ENCODE measurements around the gene PON2. TPM values are rescaled to one million over a fixed set of nuclear protein-coding genes. Genes with fewer than 3 reads are reported as not detected.

PON2 gene
- total RNA-seq, 1 experiment from 2014 or later: 142 TPM

DNA sequence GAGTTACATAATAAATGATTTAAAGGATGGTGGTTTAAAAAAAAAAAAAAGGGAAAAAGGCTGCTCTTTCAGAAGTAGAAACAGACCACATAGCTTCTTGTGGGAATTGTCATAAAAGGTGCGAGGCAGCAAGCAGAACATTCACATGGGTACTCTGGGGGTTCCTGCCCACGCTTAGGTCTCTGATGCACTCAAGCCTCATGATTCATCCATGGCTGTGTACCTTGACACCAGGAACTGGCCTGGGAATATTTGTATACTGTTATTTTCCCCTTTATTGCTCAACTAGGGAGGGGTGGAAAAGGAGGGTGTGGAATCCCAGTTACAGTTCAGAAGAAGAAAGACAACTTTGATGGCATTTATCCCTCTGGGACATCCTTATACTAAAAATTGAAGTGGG is 4.0 kb downstream of the PON2 start:
- Histone ChIP-seq H3K27me3 (no peaks in the 10 kb centered on the region), H3K4me3 (no peak overlapping the region), H3K36me3 (peaks cover 25% of the 10 kb centered on the region), H3K9me3 (replicated peaks) (peaks cover 4% of the 10 kb centered on the region; the same call in 1 of the 2 replicates), H3K4me1 (peaks cover 3% of the 10 kb centered on the region), H3K27ac (no peak overlapping the region)
- no peak for DNase-seq

DNA sequence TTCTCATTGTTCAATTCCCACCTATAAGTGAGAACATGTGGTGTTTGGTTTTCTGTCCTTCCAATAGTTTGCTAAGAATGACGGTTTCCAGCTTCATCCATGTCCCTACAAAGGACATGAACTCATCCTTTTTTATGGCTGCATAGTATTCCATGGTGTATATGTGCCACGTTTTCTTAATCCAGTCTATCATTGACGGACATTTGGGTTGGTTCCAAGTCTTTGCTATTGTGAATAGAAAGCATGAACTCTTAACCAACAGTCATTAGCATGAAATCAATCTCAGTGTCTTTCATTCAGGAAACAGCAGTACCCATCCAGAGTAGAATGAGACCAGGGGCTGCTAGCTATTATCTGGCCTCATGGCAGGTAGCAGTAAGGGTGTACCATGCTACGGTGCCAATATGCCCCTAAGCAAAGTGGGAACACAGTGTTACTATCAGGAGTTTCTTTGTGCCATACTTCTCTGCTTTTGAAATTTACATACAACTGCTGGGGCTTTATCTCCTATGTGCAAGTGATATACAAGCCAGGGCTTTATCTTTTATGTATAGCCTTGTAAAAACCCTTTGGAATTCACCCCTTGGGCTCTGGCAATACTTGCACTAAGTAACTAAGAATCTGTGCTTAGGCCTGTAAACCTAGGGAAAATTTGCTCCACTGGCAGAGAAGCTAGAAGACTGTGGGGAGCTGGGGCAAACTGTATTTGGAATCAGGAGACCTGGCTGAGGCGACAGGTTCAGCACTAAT is 5.4 kb downstream of the PON2 start:
- no peak for DNase-seq
- Histone ChIP-seq H3K27me3 (no peaks in the 10 kb centered on the region), H3K27ac (no peak overlapping the region)

DNA sequence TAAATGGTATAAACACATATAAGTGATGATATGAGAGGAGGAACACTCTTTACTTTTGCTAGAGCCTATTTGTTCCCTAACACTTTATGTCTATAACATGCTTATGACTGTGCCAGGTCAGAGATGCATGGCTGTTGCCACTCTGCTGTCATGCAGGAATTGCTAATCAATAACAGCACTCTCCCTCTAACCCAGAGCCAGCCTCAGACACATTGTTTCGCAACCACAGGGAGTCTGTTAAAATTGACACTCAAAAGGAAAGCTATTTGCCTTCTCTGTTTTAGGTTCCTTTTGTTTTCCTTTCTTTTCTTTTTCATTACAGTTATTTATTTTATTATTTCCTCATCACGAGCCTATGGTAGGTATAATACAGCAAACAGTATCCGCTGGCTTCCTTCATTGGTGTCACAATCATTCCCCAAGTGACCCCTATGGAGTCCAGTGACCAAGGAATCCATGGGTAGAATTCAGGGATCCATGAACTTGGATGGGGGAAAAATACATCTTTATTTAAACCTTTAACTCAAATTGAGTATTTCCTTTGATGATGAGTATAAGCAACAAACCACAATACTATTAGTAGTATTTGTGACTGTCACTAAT is 6.8 kb downstream of the PON2 start:
- no peak overlapping the region for H3K4me3 ChIP-seq
- DNase-seq: no peak
- H3K36me3 ChIP-seq: peaks cover 36% of the 10 kb centered on the region
- H3K9me3 ChIP-seq (replicated peaks): peaks cover 4% of the 10 kb centered on the region; the same call in 1 of the 2 replicates
- H3K27me3 ChIP-seq: no peaks in the 10 kb centered on the region
- no peaks in the 10 kb centered on the region for H3K4me1 ChIP-seq
- H3K27ac ChIP-seq: no peak overlapping the region

More for the DNA sequence above, 5.4 kb downstream of the PON2 start:
- Histone ChIP-seq H3K36me3 (peaks cover 26% of the 10 kb centered on the region), H3K4me3 (no peak overlapping the region), H3K9me3 (replicated peaks) (peaks cover 4% of the 10 kb centered on the region; the same call in 1 of the 2 replicates), H3K4me1 (no peaks in the 10 kb centered on the region)

DNA sequence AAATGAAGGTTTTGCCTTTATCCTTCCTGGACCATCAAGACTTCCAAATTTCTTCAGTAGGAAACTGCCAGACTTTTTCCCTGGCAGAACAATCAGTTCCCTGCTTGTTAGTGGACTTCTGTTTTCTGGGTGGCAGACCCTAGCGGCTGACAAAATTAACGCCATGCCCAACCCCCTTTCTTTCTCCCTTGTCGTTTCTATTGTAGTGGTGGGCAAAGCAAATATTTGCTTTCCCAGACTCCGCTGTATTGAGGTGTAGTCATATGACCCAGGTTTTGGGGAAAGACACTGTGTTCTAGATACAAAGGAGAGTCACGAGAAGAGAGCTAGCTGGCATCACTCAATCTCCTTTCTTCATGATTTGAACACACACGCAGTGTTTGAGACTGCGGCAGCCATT is 7.7 kb downstream of the PON2 start:
- peaks cover 40% of the 10 kb centered on the region for H3K36me3 ChIP-seq
- DNase-seq: no peak
- H3K27me3 ChIP-seq: no peaks in the 10 kb centered on the region
- no peaks in the 10 kb centered on the region for H3K4me1 ChIP-seq
- no peak overlapping the region for H3K27ac ChIP-seq
- H3K4me3 ChIP-seq: no peak overlapping the region
- peaks cover 4% of the 10 kb centered on the region; the same call in 1 of the 2 replicates for H3K9me3 ChIP-seq (replicated peaks)

DNA sequence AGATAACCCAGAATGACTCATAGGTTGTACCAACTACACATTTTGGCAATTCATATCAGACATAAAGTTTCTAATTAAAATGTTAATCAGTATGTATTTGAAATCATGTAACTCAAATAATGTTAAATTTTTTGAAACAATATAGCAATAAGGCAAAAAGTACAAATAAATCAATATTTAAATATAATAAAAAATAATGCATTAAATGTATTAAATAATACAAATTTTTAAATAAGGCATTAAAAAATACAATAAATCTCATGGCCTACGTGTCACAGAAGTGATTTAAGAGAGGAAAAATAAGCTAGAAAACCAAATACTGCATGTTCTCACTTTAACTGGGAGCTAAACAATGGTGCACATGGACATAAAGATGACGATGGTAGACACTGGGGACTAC is 9.1 kb downstream of the PON2 start:
- H3K9me3 ChIP-seq (replicated peaks): peaks cover 4% of the 10 kb centered on the region; the same call in 1 of the 2 replicates
- H3K4me1 ChIP-seq: no peaks in the 10 kb centered on the region
- H3K36me3 ChIP-seq: peaks cover 52% of the 10 kb centered on the region
- DNase-seq: no peak
- no peaks in the 10 kb centered on the region for H3K27me3 ChIP-seq
- H3K27ac ChIP-seq: no peak overlapping the region
- H3K4me3 ChIP-seq: no peak overlapping the region

DNA sequence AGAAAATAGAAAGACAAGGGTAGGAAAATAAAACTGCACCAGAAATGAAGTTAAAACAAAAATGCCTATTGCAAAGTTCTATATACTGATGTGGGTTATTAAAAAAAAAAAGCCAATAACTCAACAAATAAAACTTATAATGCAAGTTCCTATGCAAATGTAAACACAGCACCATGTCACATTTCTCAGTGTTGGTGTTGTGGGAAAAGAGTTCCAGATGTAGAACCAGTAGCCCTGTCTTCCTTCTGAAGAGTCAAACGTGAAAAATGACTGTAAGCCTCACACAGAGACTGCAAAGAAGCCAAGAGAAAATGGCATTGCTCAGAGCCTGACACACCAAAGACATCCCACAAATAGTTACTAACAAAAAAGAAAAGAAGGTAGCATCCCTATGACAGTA is 10.1 kb downstream of the PON2 start:
- no peak for DNase-seq
- H3K9me3 ChIP-seq (replicated peaks): peaks cover 4% of the 10 kb centered on the region; the same call in 1 of the 2 replicates
- no peak overlapping the region for H3K4me3 ChIP-seq
- peaks cover 58% of the 10 kb centered on the region for H3K36me3 ChIP-seq
- H3K4me1 ChIP-seq: no peaks in the 10 kb centered on the region
- H3K27ac ChIP-seq: no peak overlapping the region
- no peaks in the 10 kb centered on the region for H3K27me3 ChIP-seq

DNA sequence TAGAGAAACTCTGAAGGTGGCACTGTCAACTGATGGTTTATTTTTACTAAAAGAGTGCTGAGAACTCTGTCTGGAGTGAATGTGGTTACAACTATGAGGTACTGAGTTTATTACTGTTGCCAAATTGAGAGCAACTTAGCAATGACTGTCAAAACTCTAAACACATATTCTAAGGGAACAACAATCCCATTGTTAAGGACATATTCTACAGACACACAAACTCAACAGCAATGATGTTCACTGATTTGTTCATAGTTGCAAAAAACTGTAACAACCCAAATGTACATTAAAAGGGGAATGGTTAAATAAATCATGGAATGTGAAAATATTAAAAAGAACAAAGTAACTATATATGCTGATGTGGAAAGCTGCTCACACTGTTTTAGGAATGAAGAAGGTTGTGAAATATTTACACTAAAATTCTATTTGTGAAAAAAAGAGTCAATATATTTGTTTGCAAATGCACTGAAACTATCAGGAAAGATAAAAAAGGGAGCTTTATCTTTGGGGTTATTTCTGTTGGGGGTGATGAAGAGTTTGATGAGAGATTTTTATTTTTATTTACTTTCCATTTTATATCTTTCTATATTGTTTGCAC is 12.9 kb downstream of the PON2 start:
- Histone ChIP-seq H3K4me1 (no peaks in the 10 kb centered on the region), H3K27me3 (no peaks in the 10 kb centered on the region), H3K36me3 (peaks cover 49% of the 10 kb centered on the region), H3K4me3 (no peak overlapping the region), H3K9me3 (replicated peaks) (no peaks in the 10 kb centered on the region), H3K27ac (no peak overlapping the region)
- DNase-seq: no peak

DNA sequence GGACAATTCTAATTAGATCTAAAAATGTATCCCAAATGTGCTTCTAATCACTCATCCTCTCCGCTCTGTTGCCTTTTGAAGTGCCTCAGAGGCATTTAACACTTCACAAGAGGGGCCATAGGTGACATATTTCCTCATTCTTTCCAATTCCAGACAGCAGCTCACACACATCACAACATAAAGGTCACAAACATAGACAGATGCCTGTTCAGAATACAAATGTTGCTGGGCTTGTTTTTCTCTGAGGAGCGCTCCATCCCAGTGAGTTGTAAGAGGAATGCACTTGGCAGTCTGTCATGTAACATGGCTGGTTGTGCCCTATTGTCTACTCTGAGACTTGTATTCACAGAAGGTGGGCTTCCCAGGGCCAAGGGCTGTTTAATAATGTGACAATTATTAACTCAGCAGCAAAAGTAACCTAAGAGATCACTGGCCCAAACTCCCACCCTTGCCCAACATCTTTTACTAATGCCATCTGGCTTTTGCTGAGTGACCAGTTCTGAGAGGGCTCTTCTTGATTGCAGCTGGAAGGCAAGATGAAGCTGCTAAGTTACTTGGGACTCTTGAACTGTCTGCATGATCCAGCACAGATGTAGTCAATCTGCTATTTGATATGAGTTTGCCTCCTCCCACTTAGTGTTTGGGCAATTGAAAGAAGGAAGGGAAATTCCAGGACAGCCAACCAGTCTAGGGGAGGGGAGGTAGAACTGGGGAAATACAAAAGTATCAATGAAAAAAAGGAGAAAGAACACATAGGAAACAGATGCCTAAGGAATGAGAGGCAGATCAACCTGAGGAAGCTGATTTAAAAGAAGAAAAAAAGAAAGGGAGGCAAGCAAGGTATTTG is 13.6 kb downstream of the PON2 start:
- Histone ChIP-seq H3K4me3 (no peak overlapping the region), H3K27me3 (no peaks in the 10 kb centered on the region), H3K9me3 (replicated peaks) (no peaks in the 10 kb centered on the region), H3K4me1 (no peaks in the 10 kb centered on the region), H3K27ac (no peak overlapping the region), H3K36me3 (peaks cover 53% of the 10 kb centered on the region)
- no peak for DNase-seq

DNA sequence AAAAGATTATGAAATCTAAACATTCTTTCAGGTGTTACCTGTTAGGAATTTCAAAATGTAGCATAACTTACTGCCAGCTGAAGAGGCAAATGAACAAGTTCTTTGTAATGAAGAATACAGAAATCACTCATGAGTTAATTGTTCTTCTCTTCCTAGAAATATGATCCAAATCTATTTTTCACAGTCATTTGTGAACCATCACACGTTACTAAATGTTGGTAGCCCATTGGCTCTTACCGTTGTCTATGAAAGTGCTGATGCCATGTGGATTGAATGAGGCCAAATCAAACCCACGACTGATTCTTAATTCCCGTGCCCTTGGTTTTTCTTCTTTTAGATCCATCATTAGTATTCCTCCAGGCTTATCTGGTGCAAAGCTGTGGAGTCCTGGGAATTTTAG is 22.8 kb downstream of the PON2 start:
- Histone ChIP-seq H3K4me1 (no peaks in the 10 kb centered on the region), H3K4me3 (no peak overlapping the region), H3K9me3 (replicated peaks) (no peaks in the 10 kb centered on the region), H3K27me3 (no peaks in the 10 kb centered on the region), H3K27ac (no peak overlapping the region), H3K36me3 (peaks cover 84% of the 10 kb centered on the region)
- DNase-seq: no peak

DNA sequence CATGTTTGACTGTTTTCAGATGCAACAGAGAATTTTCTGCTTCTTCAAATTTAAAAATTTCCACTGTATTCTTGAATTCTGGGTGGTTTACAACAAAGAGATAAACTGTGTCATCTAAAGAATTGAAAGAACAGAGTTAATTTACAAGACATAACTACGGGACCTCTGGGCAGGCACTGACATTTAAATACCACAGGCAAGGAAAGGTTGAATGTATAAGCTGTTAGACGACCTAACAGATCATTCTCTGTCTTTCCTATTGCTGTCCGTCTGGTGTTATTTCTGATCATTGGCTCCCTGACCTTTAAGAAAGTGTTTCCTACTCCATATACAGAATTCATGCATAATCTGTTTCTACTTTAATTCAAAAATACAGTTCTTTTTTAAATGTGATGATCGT is 23.2 kb downstream of the PON2 start:
- DNase-seq: no peak
- Histone ChIP-seq H3K27ac (no peak overlapping the region), H3K36me3 (peaks cover 84% of the 10 kb centered on the region), H3K9me3 (replicated peaks) (no peaks in the 10 kb centered on the region), H3K4me1 (no peaks in the 10 kb centered on the region), H3K27me3 (no peaks in the 10 kb centered on the region), H3K4me3 (no peak overlapping the region)

DNA sequence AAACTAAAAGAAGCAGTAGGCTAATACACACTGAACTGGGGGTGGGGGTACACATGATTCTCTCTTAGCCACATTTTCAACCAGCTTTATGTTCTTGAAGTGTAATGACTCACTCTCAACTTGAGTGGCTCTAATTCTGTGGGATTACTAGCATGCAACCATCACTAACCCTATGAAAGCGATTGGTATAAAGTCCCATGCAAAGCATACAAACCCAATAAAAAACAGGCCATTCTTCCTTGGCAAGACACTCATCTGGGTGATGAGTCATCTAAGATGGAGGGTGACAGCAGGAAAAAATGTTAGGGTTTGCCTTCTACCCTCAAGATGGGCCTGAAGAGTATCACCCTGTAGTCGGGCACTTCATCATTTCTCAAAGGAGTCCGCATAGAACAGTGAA is 23.8 kb downstream of the PON2 start:
- no peak overlapping the region for H3K4me3 ChIP-seq
- peaks cover 84% of the 10 kb centered on the region for H3K36me3 ChIP-seq
- no peaks in the 10 kb centered on the region for H3K4me1 ChIP-seq
- H3K27ac ChIP-seq: no peak overlapping the region
- H3K27me3 ChIP-seq: no peaks in the 10 kb centered on the region
- DNase-seq: no peak
- no peaks in the 10 kb centered on the region for H3K9me3 ChIP-seq (replicated peaks)

DNA sequence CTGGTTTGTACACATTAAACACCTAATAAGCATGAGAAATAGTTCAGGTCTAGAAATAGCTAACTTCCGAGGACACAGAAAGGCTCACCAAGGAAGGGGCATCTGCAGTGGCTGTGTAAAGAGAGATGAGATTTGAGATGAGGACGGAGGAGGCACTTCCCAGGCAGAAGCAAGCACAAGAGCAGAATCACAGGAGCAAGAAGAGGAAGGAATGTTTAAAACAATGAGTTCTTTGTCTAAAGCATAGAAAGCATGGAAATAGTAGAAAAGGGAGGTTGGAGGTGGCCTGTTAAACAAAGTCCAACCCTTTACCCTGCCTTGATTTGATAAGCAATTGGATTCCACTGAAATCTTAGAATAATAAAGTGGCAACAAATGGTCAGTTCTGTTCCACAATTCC is 27.1 kb downstream of the PON2 start:
- Histone ChIP-seq H3K4me3 (no peak overlapping the region), H3K36me3 (peaks cover 88% of the 10 kb centered on the region), H3K27me3 (no peaks in the 10 kb centered on the region), H3K4me1 (no peaks in the 10 kb centered on the region), H3K27ac (no peak overlapping the region), H3K9me3 (replicated peaks) (0 out of 2 replicates have a peak, but pooled peaks cover 3% of the 10 kb centered on the region)
- no peak for DNase-seq

DNA sequence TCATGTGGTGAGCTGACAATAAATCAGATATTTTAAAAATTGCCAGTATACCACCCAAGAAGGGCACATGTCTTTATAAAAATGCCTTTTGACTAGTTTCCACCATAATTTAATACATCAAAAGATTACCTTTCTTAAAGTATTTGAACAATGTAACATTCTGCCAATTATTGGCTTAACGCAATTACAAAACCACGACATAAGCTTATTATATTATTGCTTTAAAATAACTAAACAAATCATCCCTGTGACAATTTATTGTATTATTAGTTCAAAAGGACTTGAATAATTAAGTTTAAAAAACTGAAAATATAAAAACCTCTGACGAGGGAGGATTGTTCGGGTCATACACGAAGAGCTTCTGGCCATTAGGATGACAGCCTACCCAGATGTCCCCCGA is 29.0 kb downstream of the PON2 start:
- no peaks in the 10 kb centered on the region for H3K4me1 ChIP-seq
- H3K36me3 ChIP-seq: peaks cover 71% of the 10 kb centered on the region
- 0 out of 2 replicates have a peak, but pooled peaks cover 3% of the 10 kb centered on the region for H3K9me3 ChIP-seq (replicated peaks)
- no peak overlapping the region for H3K4me3 ChIP-seq
- H3K27me3 ChIP-seq: no peaks in the 10 kb centered on the region
- DNase-seq: no peak
- H3K27ac ChIP-seq: no peak overlapping the region

DNA sequence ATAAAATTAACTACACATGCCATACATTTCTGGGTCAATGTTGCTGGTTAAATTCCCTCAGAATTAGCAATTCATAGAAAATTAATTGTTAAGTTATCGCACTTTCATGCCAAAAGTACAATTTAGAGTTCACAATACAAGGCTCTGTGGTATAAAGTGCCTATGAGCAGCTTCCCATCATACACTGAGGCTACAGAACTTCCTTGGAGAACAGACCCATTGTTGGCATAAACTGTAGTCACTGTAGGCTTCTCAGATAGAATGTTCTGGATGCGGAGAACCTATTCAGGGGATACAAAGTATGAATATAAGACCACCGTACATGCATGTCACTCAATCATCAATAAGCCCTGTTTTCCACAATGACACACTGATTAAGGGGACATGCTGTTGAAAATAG is 29.6 kb downstream of the PON2 start:
- Histone ChIP-seq H3K27ac (no peak overlapping the region), H3K4me1 (no peaks in the 10 kb centered on the region), H3K4me3 (no peak overlapping the region), H3K36me3 (peaks cover 65% of the 10 kb centered on the region), H3K27me3 (no peaks in the 10 kb centered on the region), H3K9me3 (replicated peaks) (0 out of 2 replicates have a peak, but pooled peaks cover 3% of the 10 kb centered on the region)
- no peak for DNase-seq

Measured in SJCRH30 (cell line).